Esophagus (tissue), 2 donors: ENCODE measurements around the gene TFAP2E. TPM values are rescaled to one million over a fixed set of nuclear protein-coding genes. Genes with fewer than 3 reads are reported as not detected.

Experiments used
- H3K27ac ChIP-seq, 2 donors: one replicate each; pipeline ENCODE4 v1.5.1; 2013; ENCODE audit warnings: low read depth in 2 of 2, mild to moderate bottlenecking in 2 of 2, inconsistent platforms in 1 of 2, low read length in 1 of 2, moderate library complexity in 1 of 2
- H3K27me3 ChIP-seq, 2 donors: one replicate each; pipeline ENCODE4 v1.6.1; 2013; ENCODE audit warnings: low read length in 2 of 2, control low read depth in 1 of 2, mild to moderate bottlenecking in 1 of 2; ENCODE audit not compliant: insufficient read depth in 2 of 2, control insufficient read depth in 1 of 2
- H3K36me3 ChIP-seq, 2 donors: one replicate each; pipeline ENCODE4 v1.6.1; 2013; ENCODE audit warnings: low read length in 1 of 2; ENCODE audit not compliant: control insufficient read depth in 2 of 2, insufficient read depth in 2 of 2
- H3K4me1 ChIP-seq, 2 donors: one replicate each; pipeline ENCODE4 v1.6.1; 2013; ENCODE audit warnings: low read length in 1 of 2; ENCODE audit not compliant: control insufficient read depth in 2 of 2, insufficient read depth in 2 of 2
- H3K4me3 ChIP-seq, 2 donors: one replicate each; pipeline ENCODE4 v1.5.1; 2013; ENCODE audit warnings: low read length in 2 of 2, mild to moderate bottlenecking in 2 of 2, low read depth in 1 of 2, moderate library complexity in 1 of 2
- H3K9me3 ChIP-seq, 2 donors: one replicate each; pipeline ENCODE4 v1.6.1; 2013; ENCODE audit warnings: mild to moderate bottlenecking in 2 of 2, low read depth in 1 of 2, low read length in 1 of 2, moderate library complexity in 1 of 2; ENCODE audit not compliant: control insufficient read depth in 2 of 2, insufficient read depth in 1 of 2
- WGBS, 2 donors: extraction: QIAGEN DNeasy Blood & Tissue Kit; methylation state at CpG; one replicate each; pipeline ENCODE4 v1.1.7; 2013; 5-methylcytosine and 5-hydroxymethylcytosine counted together
- polyA plus RNA-seq, 2 donors: library from polyadenylated mRNA; stranded (reverse); fragments of 200-250 nt; gene quantifications; one replicate each; pipeline ENCODE4 v1.2.3, GENCODE V29; 2013
- donor health status: healthy with polysubstance abuse.
- donor health status: Bipolar disorder and iron deficiency.

Gene TFAP2E
- polyA plus RNA-seq, 2 donors = 0.87 to 1.0 TPM

DNA sequence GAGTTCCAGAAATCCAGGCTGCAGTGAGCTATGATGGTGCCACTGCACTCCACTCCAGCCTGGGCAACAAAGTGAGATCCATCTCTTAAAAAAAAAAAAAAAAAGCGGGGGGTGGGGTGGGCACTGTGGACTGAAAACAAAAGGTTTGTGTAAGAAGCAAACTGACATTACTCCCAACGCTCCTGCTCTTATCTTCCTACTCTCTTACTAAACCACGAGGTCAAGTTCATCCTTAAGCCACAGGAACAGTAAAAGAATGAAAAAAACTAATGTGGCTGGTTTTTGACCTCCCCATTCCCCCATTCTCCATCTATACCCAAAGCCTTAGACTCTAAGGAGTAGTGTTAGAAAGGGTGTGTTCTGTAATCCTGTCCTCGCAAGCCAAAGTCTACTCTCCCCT lies 30.8 kb downstream of the TFAP2E start:
- no peak overlapping the region for H3K4me3 ChIP-seq
- H3K36me3 ChIP-seq = peaks cover 5 to 15% of the 10 kb centered on the region in 2 donors
- H3K9me3 ChIP-seq = no peaks in the 10 kb centered on the region
- H3K4me1 ChIP-seq = no peaks in the 10 kb centered on the region
- no peak overlapping the region for H3K27ac ChIP-seq
- 88 to 90% methylated on average over 4 of the region's 4 CpGs for WGBS, 2 donors
- no peaks in the 10 kb centered on the region for H3K27me3 ChIP-seq

DNA sequence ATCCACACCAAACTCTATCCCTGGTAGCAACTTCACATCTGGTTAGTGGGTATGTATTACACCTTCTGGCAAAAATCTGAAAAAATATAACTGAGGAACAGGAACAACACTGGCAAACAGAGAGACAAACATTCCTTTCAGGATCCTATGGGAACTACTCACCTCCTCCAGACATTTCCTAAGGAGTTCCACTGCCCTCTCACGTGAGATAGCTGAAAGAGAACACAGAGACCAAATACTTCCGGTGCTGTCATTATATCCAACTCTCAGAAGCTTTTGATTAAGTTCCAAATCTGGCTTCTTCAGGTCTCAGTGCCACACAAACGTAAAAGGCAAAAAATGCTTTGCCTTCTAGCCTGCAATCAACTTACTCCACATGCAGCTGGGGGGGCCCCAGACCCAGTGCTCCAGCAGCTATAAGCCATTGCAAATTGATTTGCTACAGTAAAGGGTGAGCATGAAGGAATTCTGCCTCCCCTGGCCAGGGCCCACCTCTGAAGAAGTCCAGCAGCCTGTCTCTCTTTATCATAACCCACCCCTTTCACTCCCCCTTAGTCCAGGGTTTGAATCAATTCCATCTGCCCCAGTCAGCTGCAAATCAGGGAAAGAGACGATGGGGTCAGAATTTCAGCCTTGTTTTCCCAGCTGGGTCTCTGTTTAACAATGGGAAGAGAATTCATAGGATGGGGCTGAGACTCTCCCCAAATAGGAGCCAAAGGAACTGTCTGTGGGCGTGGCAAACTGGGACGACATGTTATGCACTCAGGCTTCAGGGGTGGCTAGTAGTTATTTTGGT lies 32.2 kb downstream of the TFAP2E start:
- H3K4me3 ChIP-seq = no peak overlapping the region
- H3K36me3 ChIP-seq = peaks cover 3 to 21% of the 10 kb centered on the region in 2 donors
- H3K4me1 ChIP-seq = no peaks in the 10 kb centered on the region
- WGBS, 2 donors = 80 to 86% methylated on average over 6 of the region's 6 CpGs
- no peaks in the 10 kb centered on the region for H3K9me3 ChIP-seq
- H3K27ac ChIP-seq = no peak overlapping the region
- no peaks in the 10 kb centered on the region for H3K27me3 ChIP-seq

DNA sequence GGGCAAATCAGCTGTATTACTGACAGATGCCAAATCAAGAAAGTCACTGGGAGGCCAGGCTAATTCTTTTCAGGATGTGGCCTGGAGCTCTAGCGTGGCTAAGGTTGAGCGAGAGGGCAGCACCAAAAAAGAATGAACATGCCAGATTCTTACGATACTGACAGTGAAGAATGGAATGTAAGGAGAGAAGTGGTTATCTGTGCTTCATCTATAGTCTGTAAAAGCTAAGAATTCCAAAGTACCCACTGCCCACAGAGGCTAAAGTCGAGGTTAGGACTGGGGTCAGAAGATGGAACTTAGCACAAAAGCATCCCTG lies 32.7 kb downstream of the TFAP2E start:
- H3K27ac ChIP-seq = no peak overlapping the region
- peaks cover 3 to 23% of the 10 kb centered on the region in 2 donors for H3K36me3 ChIP-seq
- H3K27me3 ChIP-seq = no peaks in the 10 kb centered on the region

DNA sequence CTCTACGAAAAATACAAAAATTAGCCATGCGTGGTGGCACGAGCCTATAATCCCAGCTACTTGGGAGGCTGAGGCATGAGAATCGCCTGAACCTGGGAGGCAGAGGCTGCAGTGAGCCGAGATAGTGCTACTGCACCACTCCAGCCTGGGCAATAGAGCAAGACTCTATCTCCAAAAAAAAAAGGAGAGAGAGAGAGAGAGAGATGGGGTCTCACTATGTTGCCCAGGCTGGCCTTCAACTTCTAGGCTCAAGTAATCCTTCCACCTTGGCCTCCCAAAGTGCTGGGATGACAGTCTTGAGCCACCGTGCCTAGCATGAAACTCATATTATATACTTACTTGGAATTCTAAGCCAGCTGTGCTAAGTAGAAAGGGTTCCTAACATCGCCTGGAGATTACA lies 38.5 kb downstream of the TFAP2E start:
- Histone ChIP-seq H3K4me3 (no peak overlapping the region), H3K36me3 (peaks cover 0 to 10% of the 10 kb centered on the region in 2 donors), H3K9me3 (no peaks in the 10 kb centered on the region), H3K27me3 (no peaks in the 10 kb centered on the region), H3K4me1 (no peaks in the 10 kb centered on the region), H3K27ac (no peak overlapping the region)
- 94 to 97% methylated on average over 7 of the region's 7 CpGs for WGBS, 2 donors

More for the DNA sequence above, 32.7 kb downstream of the TFAP2E start:
- 74 to 84% methylated on average over 4 of the region's 4 CpGs for WGBS, 2 donors
- Histone ChIP-seq H3K4me3 (no peak overlapping the region), H3K4me1 (no peaks in the 10 kb centered on the region), H3K9me3 (no peaks in the 10 kb centered on the region)

DNA sequence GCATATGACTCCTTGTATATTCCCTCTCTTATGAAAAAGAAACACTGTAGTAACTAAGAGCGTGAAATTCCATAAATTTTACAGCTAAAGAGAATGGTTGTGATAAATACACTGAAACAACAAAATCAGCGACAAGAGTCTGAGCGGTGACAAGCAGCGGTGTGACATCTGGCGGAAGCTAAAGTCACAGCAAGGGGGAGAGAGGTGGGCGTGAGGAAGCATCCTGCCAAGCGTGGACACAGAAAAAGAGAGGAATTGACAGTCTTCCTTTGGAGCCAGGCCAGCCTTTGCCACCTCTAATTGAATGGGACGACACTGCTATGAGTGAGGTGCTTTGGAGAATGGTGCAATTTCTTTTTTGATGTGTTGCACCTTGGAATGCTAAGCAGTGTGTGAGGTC lies 42.3 kb downstream of the TFAP2E start:
- Histone ChIP-seq H3K27me3 (no peaks in the 10 kb centered on the region), H3K4me3 (no peak overlapping the region), H3K4me1 (no peaks in the 10 kb centered on the region), H3K36me3 (peaks cover 0 to 3% of the 10 kb centered on the region in 2 donors), H3K9me3 (no peaks in the 10 kb centered on the region), H3K27ac (no peak overlapping the region)
- 77 to 82% methylated on average over 8 of the region's 8 CpGs for WGBS, 2 donors

DNA sequence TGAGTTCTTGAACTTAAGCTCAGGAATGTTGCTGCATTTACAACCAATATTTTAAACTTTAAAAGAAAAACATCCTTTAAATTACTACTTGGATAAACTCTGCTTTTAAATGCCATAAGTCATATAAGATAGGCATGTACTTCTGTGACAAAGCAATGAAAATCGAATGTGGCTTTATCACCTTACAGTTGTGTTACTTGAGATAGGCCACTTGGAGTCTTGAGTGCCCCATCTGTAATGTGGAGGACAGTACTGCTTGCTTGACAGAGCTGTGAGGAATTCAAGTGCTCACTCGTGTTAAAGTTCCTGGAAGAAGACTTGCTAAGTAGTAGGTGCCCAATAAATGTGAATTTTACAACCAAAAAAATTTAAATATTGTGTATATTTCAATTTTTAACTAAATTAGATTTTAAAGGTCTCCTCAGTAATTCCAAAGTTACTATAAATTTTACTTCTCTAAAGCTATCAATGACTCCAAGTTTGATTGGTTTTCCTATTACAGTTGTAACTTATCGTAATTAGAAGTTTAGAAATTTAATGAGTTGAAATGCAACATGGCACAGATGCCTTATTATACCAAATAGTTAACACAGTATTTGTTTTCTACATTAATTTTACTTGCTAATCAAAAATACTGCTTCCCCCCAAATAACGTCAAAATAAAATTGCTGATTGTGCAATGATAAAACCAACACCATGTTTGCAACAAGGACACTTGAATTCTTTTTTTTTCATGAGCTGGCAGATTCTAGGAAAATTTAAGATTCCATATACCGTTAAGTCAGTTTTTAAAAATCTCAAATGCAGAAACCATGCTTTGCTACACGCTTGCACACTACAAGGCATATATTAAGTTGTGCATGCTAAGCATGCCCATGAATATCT lies 46.4 kb downstream of the TFAP2E start:
- WGBS, 2 donors = 86 to 90% methylated on average over 6 of the region's 6 CpGs
- no peaks in the 10 kb centered on the region for H3K9me3 ChIP-seq
- H3K27me3 ChIP-seq = no peaks in the 10 kb centered on the region
- peaks cover 10 to 12% of the 10 kb centered on the region in 2 donors for H3K36me3 ChIP-seq
- H3K4me1 ChIP-seq = no peaks in the 10 kb centered on the region
- no peak overlapping the region for H3K27ac ChIP-seq
- H3K4me3 ChIP-seq = no peak overlapping the region

DNA sequence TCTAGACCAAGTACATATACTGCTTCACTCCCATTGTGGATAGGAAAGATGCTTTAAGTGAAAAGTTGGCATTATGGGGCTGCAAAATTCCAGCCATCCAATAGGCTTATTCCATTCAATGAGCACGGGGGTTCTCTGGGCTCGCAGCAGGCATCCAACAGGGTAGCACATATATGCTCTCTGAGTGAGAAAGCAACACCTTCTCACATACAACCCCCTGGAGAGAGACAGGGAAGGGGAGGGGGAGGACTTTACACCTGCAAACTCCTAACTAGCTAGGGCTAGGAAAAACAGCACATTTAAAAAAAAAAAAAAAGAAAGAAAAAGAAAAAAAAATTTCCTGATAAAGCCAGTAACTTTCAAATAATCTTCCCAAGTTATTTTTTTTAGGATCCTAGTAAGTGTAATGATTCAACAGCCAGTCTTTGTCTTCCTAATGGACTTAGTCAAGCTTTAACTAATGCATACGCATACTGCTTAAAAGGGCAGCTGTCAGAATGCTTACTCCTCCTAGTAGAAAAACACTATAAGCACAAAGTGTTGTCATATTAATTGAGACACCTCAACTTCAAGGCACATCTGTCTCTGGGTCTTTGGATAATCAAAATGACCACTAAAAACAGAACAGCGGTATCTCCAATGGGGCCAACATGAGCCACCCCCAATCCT lies 49.5 kb downstream of the TFAP2E start:
- H3K4me3 ChIP-seq = no peak overlapping the region
- 88 to 92% methylated on average over 4 of the region's 4 CpGs for WGBS, 2 donors

DNA sequence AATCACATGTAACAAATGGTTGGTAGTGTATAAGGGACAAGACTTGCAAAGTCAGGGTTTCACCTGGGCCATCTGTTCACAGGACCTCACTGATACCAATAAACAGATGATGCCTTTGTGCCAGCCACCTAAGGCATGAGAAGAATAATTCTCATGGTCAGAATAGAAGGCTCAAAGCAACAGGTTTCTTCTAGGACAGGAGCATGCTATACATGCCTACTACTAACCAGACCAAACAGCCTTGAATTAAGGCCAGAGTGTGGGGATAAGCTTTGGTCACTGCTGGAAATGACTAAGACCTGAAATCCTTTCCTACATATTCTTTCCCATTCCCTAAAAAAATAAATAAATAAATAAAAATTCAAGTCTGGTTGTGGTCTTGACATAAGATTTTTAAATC lies 50.7 kb downstream of the TFAP2E start:
- no peak overlapping the region for H3K27ac ChIP-seq
- H3K4me1 ChIP-seq = no peaks in the 10 kb centered on the region
- no peaks in the 10 kb centered on the region for H3K27me3 ChIP-seq
- no peaks in the 10 kb centered on the region for H3K9me3 ChIP-seq
- peaks cover 9 to 14% of the 10 kb centered on the region in 2 donors for H3K36me3 ChIP-seq
- no peak overlapping the region for H3K4me3 ChIP-seq

More for the DNA sequence above, 49.5 kb downstream of the TFAP2E start:
- Histone ChIP-seq H3K4me1 (no peaks in the 10 kb centered on the region), H3K36me3 (peaks cover 9 to 13% of the 10 kb centered on the region in 2 donors), H3K27ac (no peak overlapping the region), H3K9me3 (no peaks in the 10 kb centered on the region), H3K27me3 (no peaks in the 10 kb centered on the region)

DNA sequence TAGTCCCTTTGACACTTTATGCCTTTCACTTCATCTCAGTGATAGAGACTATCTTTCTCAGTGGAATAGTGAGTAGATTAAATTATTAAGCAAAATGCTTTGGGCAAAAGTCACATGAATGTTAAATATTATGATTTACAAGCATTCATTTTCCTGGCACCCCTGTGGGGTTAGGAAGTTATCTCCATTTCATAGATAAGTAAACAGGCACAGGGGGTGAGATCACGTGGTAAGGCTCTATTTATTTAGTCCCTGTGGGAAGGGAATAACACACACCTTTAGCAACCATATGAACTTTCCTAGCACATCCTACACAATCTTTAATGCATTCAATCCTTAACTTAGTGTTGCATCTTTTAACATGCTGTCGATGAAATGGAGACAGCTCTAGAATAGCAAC lies 55.9 kb downstream of the TFAP2E start:
- no peaks in the 10 kb centered on the region for H3K4me1 ChIP-seq
- peaks cover 3 to 11% of the 10 kb centered on the region in 2 donors for H3K36me3 ChIP-seq
- H3K27ac ChIP-seq = no peak overlapping the region
- H3K9me3 ChIP-seq = no peaks in the 10 kb centered on the region
- no peaks in the 10 kb centered on the region for H3K27me3 ChIP-seq
- WGBS, 2 donors = 72 to 75% methylated on average over 2 of the region's 2 CpGs
- H3K4me3 ChIP-seq = no peak overlapping the region
